Hepatocyte (in vitro differentiated cells): ENCODE measurements around the gene ZNF444. TPM values are rescaled to one million over a fixed set of nuclear protein-coding genes. Genes with fewer than 3 reads are reported as not detected.
"Not testable (repeated sequence)": the region's sequence is repeated elsewhere in the genome, so short reads cannot be mapped to it uniquely, and the experiment has no call there.

ENCODE experiments used
- DNase-seq: peaks from one replicate; pipeline ENCODE4 v3.0.0-alpha.2; 2016; ENCODE audit warnings: low spot score
- H2AFZ ChIP-seq: fragments of 200-600 bp; sonication (generic); 2 replicates; pipeline ENCODE4 v1.6.0; 2016; ENCODE audit warnings: antibody characterized with exemption, mild to moderate bottlenecking
- H3K27ac ChIP-seq: fragments of 200-600 bp; sonication (generic); 2 replicates; pipeline ENCODE4 v1.5.1; 2016; ENCODE audit warnings: mild to moderate bottlenecking
- H3K27me3 ChIP-seq: fragments of 200-600 bp; sonication (generic); 2 replicates; pipeline ENCODE4 v1.6.1; 2016
- H3K36me3 ChIP-seq: fragments of 200-600 bp; sonication (generic); replicated peaks from 2 replicates; pipeline ENCODE4 v1.5.1; 2016; ENCODE audit warnings: low read depth; ENCODE audit not compliant: insufficient read depth
- H3K4me1 ChIP-seq: fragments of 200-600 bp; sonication (generic); 2 replicates; pipeline ENCODE4 v1.5.1; 2016; ENCODE audit warnings: mild to moderate bottlenecking, moderate library complexity; ENCODE audit not compliant: insufficient read depth
- H3K4me2 ChIP-seq: fragments of 200-600 bp; sonication (generic); 2 replicates; pipeline ENCODE4 v1.6.0; 2016
- H3K4me3 ChIP-seq: fragments of 200-600 bp; sonication (generic); 2 replicates; pipeline ENCODE4 v1.5.1; 2016; ENCODE audit warnings: mild to moderate bottlenecking
- H3K79me2 ChIP-seq: fragments of 200-600 bp; sonication (generic); 2 replicates; pipeline ENCODE4 v1.6.0; 2017; ENCODE audit warnings: mild to moderate bottlenecking
- H3K9me2 ChIP-seq: fragments of 200-600 bp; sonication (generic); replicated peaks from 2 replicates; pipeline ENCODE4 v1.6.0; 2017; ENCODE audit warnings: mild to moderate bottlenecking; ENCODE audit not compliant: insufficient read depth
- H3K9me3 ChIP-seq: fragments of 200-600 bp; sonication (generic); 2 replicates; pipeline ENCODE4 v1.5.1; 2016; ENCODE audit warnings: low read depth, mild to moderate bottlenecking
- H4K20me1 ChIP-seq: fragments of 200-600 bp; sonication (generic); 2 replicates; pipeline ENCODE4 v1.6.0; 2016; ENCODE audit warnings: mild to moderate bottlenecking; ENCODE audit not compliant: insufficient read depth, poor library complexity, severe bottlenecking
- EZH2 ChIP-seq: fragments of 200-600 bp; sonication (generic); IDR thresholded peaks from 2 replicates; pipeline ENCODE4 v1.6.1; 2016; ENCODE audit warnings: antibody characterized with exemption, mild to moderate bottlenecking, borderline replicate concordance
- EZH2phosphoT487 ChIP-seq: fragments of 200-600 bp; sonication (generic); IDR thresholded peaks from one replicate; pipeline ENCODE4 v1.6.1; 2018; ENCODE audit warnings: antibody characterized with exemption, mild to moderate bottlenecking, low read depth, moderate library complexity; ENCODE audit not compliant: unreplicated experiment, severe bottlenecking
- WGBS: methylation state at CpG from one replicate; pipeline ENCODE4 v1.1.6; 2016; ENCODE audit warnings: low lambda C conversion rate; ENCODE audit errors: missing lambda C conversion rate; 5-methylcytosine and 5-hydroxymethylcytosine counted together
- polyA plus RNA-seq: library from polyadenylated mRNA; unstranded; fragments of >200 nt; fragmentation: Nextera tagmentation; extraction: Ambion mirVana; gene quantifications from 2 replicates; pipeline ENCODE4 v1.2.1, GENCODE V29; 2016
- total RNA-seq: library from RNA; depleted of rRNA; stranded (reverse); fragments of >200 nt; gene quantifications from 2 replicates; pipeline ENCODE4 v1.2.3, GENCODE V29; 2014
- TF ChIP-seq, protein P1 (sequence below): fragments of 200-600 bp; sonication (generic); IDR thresholded peaks from 2 replicates; pipeline ENCODE4 v1.5.1; 2016; ENCODE audit warnings: antibody characterized with exemption, mild to moderate bottlenecking; ENCODE audit not compliant: poor library complexity

ZNF444 gene
- total and polyA plus RNA-seq, 2 experiments from 2014 or later, result 46.6 to 60.2 TPM

DNA sequence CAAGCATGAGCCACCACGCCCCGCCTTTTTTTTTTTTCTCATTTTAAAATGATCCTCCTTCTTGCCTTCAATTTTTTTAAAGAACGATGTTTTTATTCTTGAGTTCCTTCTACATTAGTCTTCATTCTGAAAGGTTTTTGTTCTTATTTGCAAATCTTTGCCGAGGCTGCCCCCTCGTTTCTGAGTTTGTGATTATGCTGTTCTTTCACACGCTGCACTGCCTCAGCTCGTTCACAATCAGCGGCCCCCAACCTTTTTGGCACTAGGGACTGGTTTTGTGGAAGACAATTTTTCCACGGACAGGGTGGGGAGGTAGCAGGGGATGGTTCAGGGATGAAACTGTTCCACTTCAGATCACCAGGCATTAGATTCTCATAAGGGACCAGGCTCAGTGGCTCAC lies 46.6 kb upstream of the ZNF444 start:
- Histone ChIP-seq H3K4me2 (no peak overlapping the region), H3K9me3 (no peaks in the 10 kb centered on the region), H4K20me1 (peaks cover 17% of the 10 kb centered on the region), H3K9me2 (no peaks in the 10 kb centered on the region), H3K4me1 (no peaks in the 10 kb centered on the region), H3K36me3 (no peaks in the 10 kb centered on the region), H3K79me2 (peaks cover 52% of the 10 kb centered on the region), H3K27ac (no peak overlapping the region), H3K4me3 (no peak overlapping the region), H2AFZ (no peak overlapping the region), H3K27me3 (no peaks in the 10 kb centered on the region)
- no peak for DNase-seq
- TF ChIP-seq EZH2phosphoT487 (no peak), EZH2 (no peak)
- TF ChIP-seq, protein P1, sequence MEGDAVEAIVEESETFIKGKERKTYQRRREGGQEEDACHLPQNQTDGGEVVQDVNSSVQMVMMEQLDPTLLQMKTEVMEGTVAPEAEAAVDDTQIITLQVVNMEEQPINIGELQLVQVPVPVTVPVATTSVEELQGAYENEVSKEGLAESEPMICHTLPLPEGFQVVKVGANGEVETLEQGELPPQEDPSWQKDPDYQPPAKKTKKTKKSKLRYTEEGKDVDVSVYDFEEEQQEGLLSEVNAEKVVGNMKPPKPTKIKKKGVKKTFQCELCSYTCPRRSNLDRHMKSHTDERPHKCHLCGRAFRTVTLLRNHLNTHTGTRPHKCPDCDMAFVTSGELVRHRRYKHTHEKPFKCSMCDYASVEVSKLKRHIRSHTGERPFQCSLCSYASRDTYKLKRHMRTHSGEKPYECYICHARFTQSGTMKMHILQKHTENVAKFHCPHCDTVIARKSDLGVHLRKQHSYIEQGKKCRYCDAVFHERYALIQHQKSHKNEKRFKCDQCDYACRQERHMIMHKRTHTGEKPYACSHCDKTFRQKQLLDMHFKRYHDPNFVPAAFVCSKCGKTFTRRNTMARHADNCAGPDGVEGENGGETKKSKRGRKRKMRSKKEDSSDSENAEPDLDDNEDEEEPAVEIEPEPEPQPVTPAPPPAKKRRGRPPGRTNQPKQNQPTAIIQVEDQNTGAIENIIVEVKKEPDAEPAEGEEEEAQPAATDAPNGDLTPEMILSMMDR, result no peak
- 86% methylated on average over 9 of the region's 9 CpGs for WGBS

DNA sequence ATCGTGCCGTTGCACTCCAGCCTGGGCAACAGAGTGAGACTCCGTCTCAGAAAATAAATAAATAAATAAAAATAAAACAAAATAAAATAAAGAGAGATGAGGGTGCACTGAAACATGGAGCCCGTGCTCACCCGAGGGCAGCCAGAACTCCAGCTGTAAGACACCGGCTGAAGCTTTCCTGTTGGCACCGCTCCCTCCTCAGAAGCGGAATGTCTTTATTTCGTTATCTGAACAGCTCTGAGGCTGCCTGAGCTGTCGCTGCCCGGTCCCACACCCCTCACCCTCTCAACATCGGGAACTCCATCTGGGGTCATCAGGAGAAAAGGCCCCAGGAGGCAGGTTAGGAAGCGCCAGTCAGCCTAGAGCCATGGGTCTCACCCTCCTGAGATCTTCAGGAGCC lies 44.4 kb upstream of the ZNF444 start:
- peaks cover 51% of the 10 kb centered on the region for H3K79me2 ChIP-seq
- H2AFZ ChIP-seq, result no peak overlapping the region
- no peaks in the 10 kb centered on the region for H3K27me3 ChIP-seq
- no peak overlapping the region for H3K4me2 ChIP-seq
- DNase-seq, result no peak
- no peaks in the 10 kb centered on the region for H3K9me2 ChIP-seq
- H3K36me3 ChIP-seq, result no peaks in the 10 kb centered on the region
- no peaks in the 10 kb centered on the region for H3K4me1 ChIP-seq
- no peak overlapping the region for H3K4me3 ChIP-seq
- whole genome bisulfite sequencing, result 97% methylated on average over 13 of the region's 13 CpGs
- TF ChIP-seq EZH2 (no peak), EZH2phosphoT487 (no peak)
- TF ChIP-seq, protein P1, result no peak
- H4K20me1 ChIP-seq, result peaks cover under 1% of the 10 kb centered on the region
- H3K9me3 ChIP-seq, result no peaks in the 10 kb centered on the region
- no peak overlapping the region for H3K27ac ChIP-seq

DNA sequence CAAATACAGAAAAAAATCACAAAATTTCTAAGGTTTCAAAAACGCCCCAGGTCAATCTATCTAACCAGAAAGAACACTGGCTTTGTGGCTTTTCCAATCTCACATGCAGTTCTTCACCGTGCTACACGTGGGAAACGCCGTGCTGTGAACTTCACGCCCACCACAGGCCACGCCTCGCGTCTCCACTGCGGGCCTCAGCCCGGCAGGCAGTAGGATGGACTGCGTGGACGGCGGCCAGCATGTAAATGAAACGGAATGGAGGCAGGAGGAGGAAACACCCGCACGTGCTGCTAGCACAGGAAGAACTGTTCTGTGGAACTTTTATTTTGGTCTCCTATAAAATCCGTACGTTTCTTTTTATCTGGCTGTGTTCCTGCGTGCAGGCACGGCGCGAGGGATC lies 43.8 kb upstream of the ZNF444 start:
- no peaks in the 10 kb centered on the region for H3K9me2 ChIP-seq
- no peak overlapping the region for H3K27ac ChIP-seq
- H3K27me3 ChIP-seq, result no peaks in the 10 kb centered on the region
- H4K20me1 ChIP-seq, result peaks cover 3% of the 10 kb centered on the region
- 97% methylated on average over 23 of the region's 23 CpGs for WGBS
- H3K79me2 ChIP-seq, result peaks cover 53% of the 10 kb centered on the region
- TF ChIP-seq, protein P1, result no peak
- TF ChIP-seq EZH2 (no peak), EZH2phosphoT487 (no peak)
- no peak overlapping the region for H3K4me2 ChIP-seq
- no peaks in the 10 kb centered on the region for H3K9me3 ChIP-seq
- H3K4me3 ChIP-seq, result no peak overlapping the region
- H2AFZ ChIP-seq, result no peak overlapping the region
- DNase-seq, result no peak
- no peaks in the 10 kb centered on the region for H3K4me1 ChIP-seq
- H3K36me3 ChIP-seq, result no peaks in the 10 kb centered on the region

DNA sequence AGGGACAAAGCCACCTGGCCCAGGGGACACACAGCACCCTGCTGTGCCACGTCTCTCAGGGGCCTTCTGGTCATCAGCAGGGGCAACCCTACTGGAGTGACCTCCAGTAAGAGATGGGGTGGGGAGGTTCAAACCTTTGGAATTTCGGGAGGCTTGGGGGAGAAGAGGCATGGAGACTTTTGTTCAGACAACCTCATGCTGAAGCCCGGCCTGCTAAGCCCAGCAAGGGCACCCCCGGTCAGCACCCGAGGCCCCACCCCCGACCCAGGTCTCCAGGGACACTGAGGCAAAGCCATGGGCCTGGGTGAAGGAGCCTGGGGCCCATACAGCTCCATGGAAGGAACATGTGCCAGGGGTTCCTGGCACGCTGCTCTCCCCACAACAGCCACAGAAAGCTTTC lies 43.3 kb upstream of the ZNF444 start:
- no peak for TF ChIP-seq EZH2
- TF ChIP-seq, protein P1, result no peak
- no peak for TF ChIP-seq EZH2phosphoT487
- H3K9me3 ChIP-seq, result no peaks in the 10 kb centered on the region
- no peak overlapping the region for H3K4me3 ChIP-seq
- H3K79me2 ChIP-seq, result peaks cover 53% of the 10 kb centered on the region
- 97% methylated on average over 7 of the region's 7 CpGs for WGBS
- H3K4me2 ChIP-seq, result no peak overlapping the region
- H3K27ac ChIP-seq, result no peak overlapping the region
- H3K9me2 ChIP-seq, result no peaks in the 10 kb centered on the region
- H3K4me1 ChIP-seq, result no peaks in the 10 kb centered on the region
- no peak for DNase-seq
- no peaks in the 10 kb centered on the region for H3K36me3 ChIP-seq
- H3K27me3 ChIP-seq, result no peaks in the 10 kb centered on the region
- H2AFZ ChIP-seq, result no peak overlapping the region
- H4K20me1 ChIP-seq, result peaks cover 4% of the 10 kb centered on the region

DNA sequence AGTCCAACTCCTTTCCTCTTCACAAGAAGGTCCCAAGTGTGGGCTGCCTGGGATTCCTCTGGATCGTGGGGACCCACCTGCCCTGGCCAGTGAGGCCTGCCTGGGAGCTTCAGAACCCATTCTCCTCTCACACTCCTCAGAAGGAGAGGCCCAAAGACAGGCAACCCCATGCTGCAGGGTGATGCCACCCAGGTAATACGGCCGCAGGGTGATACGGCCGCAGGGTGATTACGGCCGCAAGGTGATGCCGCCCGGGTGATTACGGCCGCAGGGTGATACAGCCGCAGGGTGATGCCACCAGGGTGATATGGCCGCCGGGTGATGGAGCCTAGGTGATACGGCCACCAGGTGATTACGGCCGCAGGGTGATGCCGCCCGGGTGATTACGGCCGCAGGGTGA lies 42.9 kb upstream of the ZNF444 start:
- not testable (repeated sequence) for H3K27ac ChIP-seq, H4K20me1 ChIP-seq, H3K4me1 ChIP-seq, H3K36me3 ChIP-seq, H3K9me2 ChIP-seq, H3K27me3 ChIP-seq, H3K4me3 ChIP-seq, H2AFZ ChIP-seq, DNase-seq, H3K4me2 ChIP-seq, H3K9me3 ChIP-seq
- WGBS, result 99% methylated on average over 14 of the region's 21 CpGs
- peaks cover 53% of the 10 kb centered on the region for H3K79me2 ChIP-seq
